DMS114 treated with DMSO at 0.1 percent for 48 hours (cell line): ENCODE measurements around the gene CPNE2.
"Not testable (repeated sequence)": the region's sequence is repeated elsewhere in the genome, so short reads cannot be mapped to it uniquely, and the experiment has no call there.

Experiments
- DNase-seq: peaks from one replicate; lab custom pipeline; 2025; ENCODE audit not compliant: unreplicated experiment; lab: John Stamatoyannopoulos, UW

CPNE2 gene

DNA sequence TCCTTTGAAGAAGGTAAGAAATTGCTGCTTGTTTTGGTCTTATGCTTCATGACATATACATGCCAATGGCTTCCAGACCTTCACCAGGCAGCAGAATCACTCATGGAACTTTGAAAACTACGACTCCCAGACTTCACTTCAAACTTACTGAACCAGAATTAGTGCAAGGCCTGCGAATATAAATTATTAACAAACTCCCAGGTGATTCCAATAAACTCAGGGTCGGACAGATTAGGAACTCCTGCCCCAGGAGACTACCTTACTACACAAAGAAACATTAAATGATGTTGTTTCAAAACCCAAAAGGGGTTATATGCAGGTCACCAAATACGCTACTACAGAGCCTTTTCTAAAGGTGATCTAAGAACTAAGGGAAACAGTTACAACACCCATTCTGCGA, 73.1 kb downstream of the CPNE2 start:
- DNase-seq: no peak

GRCh38 chr16:57165938-57166337, 73.6 kb downstream of the CPNE2 start:
- DNase-seq: no peak

DNA sequence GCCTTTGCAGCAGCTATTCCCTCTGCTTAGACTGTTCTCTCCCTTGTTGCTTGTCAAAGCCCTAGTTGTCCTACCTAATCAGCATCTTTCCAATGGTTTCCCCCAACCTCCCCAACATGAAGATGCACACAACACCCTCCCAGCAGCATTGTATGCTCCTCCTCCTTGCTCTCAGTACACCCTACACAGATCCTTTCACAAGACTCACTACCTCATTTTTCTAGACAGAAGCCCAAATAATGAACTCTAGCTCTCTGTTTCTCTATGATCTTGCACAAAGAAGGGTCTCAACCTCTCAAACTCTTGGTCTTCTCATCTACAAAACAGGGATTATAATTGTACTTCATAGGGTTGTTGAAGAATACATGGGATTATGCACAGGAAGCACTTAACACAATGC, 74.1 kb downstream of the CPNE2 start:
- no peak for DNase-seq

DNA sequence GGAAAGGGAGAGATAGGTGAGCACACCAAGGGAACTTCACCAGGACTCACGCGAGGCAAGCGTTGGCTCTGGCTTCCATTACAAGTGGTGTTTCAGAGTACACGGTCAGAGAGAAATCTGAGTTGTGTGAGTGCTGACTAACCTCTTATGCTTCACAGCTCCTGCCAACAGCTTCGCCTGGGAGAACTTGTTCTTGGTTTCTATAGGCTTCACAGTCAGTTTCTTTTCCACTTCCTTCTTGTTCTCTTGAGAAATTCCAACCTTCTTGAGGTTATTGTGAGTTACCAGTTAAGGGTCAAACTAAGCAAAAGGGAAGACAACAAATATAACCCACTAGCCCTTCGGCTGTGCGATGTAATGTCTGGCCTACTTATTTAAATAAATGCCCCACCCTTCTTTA, 74.6 kb downstream of the CPNE2 start:
- no peak for DNase-seq

DNA sequence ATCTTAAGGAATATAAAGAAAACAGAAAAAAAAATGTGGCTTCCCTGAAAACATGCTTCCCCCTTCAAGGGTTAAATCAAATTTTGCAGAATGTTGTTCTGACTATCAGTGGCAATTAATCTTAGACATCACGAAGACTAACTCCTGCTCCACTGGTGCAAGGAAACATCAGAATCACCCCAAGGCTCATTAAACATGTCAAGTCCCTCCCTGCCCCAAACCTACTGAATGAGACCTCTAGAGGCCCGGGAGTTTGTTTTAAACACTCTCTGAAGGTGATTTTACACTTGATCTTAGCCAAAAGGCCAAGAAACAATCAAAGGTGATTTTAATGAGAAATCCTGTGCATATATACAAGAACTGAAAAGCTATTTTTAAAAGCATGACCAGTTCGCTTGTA, 75.2 kb downstream of the CPNE2 start:
- no peak for DNase-seq

DNA sequence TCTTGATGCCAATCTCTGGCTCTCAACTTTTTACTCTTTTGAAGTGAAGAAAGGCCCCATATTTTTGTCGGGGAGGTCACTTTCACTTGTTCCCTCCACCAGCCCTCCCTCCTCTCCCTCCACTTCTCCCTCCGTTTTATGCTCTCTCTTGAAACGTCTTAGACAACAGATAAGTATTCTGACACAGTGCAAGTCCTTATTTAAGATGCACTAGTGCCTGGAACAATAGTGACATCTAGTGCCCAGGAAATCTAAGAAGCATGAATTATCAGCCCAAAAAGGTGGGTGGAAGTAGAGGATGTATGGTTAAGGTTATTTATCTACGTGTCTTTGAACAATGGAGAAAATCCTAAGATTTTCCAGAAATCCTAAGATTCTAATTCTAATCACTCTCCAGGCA, 75.6 kb downstream of the CPNE2 start:
- peak; percentile 62 for DNase-seq

GRCh38 chr16:57169327-57169726, 76.9 kb downstream of the CPNE2 start:
- no peak for DNase-seq

DNA sequence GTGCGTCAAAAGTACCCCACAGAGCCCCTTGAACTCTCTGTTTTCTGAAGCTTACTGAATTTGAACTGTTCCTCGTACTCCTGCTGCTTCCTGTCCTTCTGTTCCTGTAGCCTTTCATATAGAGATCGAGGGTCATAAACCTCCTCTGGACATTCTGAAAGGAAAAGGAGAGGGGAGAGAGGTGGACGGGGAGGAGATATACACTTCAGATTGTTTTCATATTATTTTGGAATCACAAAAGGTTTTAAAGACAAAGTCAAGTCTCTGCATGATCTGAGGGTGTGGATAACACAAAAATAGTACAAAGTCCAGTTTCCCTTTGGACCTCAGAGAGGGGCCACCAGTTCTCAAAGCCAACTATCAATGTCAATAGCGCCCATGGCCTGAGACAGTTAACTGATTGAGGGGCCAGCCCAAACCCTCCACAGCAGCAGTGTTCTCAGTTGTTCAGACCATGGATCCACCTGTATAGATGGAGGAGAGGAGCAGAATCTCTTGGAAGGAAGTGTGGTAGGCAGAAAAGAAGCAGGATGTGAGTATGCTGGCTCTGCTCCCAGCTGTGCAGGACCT, 80.4 kb downstream of the CPNE2 start:
- no peak for DNase-seq

DNA sequence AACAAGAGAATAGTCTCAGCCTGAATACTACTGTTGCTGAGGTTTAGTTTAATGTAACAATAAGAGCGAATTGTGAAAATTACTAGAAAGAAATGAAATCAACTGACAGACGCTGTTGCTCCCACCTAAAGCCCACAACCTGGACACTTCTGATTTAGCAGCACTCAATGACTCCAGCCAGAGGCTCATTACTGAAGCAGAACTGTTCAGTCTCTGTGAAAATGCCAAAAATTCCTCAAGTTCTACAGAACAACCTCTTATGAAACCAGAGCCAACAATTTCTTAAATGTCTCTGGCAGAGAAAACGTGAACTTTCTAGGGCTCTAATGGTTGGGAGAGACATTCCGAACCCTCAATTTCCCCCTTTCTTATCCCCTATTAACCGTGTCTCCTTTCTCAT, 83.5 kb downstream of the CPNE2 start:
- no peak for DNase-seq

GRCh38 chr16:57178196-57178595, 85.8 kb downstream of the CPNE2 start:
- DNase-seq: no peak

DNA sequence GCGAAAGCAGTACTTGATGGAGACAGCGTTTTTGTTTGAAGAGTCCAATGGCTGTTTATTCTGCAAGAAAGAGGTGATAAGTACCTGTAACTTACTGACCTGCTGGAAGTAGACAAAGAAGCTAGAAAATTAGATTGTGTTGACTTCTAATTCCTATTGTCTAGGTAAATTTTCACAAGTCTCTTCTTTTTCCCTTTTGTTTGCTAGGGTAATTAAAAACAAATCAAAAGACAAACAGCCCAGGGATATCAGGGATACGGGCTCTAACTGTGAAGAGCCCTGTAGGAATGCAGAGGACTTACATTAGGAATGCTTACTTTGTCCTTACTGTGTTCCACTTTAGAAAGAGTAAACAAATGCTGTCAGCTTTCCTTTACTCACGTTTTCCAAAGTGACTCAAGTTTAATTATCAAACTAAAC, 86.4 kb downstream of the CPNE2 start:
- DNase-seq: no peak

DNA sequence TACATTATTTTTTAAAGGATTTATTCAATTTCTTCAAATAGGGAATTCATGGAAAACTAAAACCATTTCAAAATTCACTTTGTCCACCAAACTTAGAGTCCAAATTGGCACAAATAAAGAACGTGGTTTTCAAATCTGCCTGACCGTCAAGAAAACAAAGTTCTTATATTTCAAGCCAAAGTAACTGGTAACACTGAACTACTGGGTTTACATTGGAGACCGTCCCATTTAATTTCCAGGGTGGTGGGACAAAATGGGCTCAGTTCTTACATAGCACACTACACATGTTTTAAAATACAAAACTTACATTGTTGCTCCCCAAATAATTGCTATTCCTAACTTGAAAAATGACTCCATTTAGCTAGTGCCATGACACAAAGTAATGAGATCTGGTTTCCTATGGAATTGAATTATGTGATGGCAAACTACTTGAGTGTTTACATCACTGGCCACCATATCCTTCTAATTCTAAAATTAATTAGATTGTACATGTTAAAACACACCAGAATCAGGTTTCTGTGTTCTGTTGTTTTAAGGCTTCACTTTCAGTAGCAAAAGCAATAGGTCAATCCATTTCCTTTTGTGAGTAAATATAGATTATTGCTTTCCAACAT, 86.9 kb downstream of the CPNE2 start:
- DNase-seq: no peak

DNA sequence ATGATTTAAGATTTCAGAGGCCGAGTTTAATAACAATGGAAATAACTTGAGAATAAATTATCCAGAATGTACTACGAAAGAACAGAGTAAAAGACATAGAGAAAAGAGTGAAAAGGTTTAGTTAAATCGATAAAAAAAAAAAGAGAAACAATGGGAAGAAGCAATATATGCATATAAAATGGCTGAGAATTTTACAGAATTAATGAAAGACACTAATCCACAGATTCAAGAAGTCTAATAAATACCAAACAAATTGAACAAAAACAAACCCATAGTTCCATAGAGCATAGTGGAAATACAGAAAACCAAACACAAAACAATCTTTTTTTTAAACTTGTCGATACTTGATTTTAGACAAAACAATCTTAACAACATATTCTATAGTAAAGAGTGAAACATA, 91.7 kb downstream of the CPNE2 start:
- DNase-seq: no peak

DNA sequence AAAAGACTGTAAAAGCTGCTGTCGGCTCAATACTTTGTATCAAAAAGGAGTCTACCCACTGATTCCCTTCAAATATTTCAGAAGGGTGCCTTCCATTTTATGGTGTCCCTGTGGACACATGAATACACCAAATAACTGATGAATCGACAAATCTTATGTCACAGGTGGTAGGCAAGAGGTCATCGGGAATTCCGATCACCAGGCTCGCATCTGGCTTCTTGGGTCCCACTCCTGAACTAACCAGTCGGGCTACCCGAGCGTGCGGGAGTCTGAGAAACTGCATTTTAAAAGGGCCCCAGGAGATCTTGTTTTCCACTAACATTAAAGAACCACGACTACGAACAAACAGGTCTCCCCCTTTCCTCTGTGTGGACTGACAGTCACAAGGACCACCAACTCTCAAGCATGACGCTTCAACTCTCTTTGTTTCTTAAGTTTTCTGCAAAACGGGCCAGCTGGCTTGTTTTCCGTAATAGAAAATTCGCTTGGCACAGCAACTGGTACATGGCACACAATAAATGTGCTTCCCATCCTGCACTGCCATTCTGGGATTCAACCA, 92.6 kb downstream of the CPNE2 start:
- DNase-seq: peak; percentile 46

DNA sequence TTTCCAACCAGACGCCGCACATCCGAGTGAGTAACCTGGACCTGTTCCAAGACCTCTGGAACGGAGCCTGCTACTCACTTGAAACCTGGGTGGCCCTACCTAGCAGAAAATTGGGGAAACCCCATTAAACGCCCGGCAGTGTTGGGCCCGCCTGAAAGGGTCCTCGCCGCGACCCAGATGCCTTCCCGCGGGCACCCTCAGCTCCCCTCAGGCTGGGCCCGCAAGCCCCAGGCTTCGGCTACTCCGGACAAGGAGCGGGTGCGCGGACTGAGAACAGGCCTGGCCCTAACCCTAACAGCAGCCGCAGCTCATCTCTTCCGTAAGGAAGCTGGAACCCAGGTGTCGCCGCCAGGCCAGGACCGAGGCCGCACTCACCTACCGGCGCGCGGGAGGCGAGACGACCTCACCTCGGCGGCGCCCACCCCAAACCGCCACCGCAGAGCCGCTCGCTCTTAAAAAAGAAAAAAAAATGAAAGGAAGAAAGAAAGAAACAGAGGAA, 93.1 kb downstream of the CPNE2 start:
- DNase-seq: no peak

DNA sequence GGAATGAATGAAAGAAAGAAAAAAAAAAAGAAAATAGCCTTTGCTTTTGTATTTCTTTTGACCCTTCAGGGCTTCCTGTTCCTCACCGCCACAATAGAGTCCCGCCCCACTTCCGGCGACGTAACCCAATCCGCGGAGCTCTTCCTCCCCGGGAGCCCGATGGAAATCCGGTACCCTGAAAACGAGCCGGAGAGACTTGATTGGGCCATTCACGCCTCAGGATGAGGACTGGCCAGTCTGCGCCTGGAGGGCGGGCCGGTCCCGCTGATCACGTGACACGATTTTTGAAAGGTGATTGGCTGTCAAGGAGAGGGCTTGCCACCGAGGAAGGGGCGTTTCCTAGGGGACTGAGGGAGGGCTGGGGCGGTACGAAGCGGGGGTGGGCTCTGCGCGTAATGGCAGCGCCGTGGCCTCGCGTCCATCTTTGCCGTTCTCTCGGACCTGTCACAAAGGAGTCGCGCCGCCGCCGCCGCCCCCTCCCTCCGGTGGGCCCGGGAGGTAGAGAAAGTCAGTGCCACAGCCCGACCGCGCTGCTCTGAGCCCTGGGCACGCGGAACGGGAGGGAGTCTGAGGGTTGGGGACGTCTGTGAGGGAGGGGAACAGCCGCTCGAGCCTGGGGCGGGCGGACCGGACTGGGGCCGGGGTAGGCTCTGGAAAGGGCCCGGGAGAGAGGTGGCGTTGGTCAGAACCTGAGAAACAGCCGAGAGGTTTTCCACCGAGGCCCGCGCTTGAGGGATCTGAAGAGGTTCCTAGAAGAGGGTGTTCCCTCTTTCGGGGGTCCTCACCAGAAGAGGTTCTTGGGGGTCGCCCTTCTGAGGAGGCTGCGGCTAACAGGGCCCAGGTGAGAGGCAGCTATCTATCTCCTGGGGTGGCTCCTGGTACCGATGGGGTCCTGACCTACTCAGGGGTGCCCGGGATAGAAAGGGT, 93.8 kb downstream of the CPNE2 start, which contains the start of the genes PSME3IP1 and RSPRY1:
TSS of gene PSME3IP1 (minus strand) at position 95 of the 927 bp plus-strand sequence. CDS start 12,185 bp downstream, outside the sequence.
TSS of gene RSPRY1 (plus strand) at position 385 of the 927 bp plus-strand sequence. CDS start 18,330 bp downstream, outside the sequence.
- DNase-seq: peak; percentile 99

DNA sequence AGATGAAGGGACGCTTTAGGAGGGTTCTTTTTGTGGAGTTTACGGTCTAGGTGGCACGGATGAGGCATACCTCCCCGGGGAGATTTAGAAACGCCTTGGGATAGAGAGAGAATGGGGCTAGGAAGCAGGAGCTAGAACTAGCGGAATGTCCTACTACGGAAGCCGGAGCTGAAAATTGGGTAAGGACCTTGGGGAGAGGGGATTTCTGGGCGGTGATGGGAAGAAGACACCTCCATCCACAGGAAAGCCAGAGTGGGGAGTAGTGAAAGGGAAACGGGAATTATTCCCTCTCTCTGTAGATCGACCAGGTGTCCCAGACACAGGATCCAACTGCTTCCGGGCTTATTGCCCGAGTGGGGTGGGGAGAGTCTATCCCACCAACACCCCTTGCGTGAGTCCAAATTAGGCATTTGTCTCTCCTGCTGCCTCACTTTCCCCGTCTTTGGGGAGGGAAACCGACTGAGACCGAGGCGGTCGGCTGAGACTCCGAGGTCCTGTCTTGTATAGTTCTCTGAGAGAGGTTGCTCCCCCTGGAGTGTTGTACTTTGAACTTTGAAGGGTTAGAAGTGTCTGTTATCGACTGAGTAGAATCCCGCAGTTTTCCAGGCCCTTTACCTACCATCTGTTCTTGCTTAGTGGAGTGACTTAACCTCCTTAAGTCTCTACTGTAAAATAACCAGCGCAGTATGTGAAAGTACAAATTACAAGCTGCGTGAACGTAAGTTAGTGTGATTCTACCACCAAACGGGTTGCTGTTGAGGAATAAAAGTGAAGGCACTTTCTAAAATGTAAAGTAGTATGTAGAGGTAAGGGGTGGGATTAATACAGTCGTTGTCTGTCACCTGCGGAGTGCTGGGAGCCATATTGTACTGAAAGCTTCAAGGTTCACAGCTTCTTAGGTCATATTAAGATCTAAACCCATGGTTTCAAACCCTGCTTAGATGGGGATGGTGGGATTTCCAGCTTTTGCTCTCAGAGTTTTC, 94.8 kb downstream of the CPNE2 start:
- peak; percentile 9 for DNase-seq

DNA sequence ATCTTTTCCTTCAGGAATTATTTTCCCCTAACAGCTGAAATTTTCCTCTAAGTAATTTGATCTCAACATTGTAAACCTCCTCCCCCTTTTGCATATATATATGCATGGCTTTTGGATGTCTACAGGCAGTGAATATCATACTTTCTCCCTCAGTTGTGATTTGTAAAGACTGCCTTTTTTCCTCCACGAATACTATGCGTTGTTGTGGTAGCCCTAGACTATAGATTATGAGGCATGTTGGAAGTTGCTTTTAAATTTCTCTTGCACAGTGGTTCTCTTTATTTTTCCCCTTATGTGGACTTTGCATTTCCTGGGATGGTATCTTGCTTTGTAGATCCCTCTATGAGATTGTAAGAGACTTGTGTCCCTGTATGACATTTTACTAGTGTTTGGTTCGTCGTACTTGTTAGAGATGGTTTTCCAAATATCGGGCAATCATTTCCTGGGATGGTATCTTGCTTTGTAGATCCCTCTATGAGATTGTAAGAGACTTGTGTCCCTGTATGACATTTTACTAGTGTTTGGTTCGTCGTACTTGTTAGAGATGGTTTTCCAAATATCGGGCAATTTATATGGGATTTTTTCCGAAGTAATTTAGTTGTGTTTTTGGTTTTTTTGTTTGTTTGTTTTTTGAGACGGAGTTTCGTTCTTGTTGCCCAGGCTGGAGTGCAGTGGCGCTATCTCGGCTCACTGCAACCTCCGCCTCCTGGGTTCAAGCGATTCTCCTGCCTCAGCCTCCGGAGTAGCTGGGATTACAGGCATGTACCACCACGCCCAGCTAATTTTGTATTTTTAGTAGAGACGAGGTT, 95.7 kb downstream of the CPNE2 start:
- not testable (repeated sequence) for DNase-seq

DNA sequence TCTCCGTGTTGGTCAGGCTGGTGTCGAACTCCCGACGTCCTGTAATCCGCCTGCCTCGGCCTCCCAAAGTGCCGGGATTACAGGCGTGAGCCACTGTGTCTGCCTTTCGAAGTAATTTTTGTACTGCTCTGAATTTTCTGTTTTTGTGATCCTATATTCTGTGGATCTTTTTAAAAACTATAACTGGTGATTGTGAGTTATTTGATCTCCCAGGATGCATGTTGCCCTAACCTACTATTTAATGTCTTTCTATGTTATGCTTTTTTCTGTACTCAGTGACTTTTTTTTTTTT, 96.3 kb downstream of the CPNE2 start:
- no peak for DNase-seq

- DNase-seq: not testable (repeated sequence)
Measured at GRCh38 chr16:57189527-57189926, 97.1 kb downstream of the CPNE2 start.
